GM18868 (cell line): ENCODE data around the gene CEBPA.

Source experiments
- ATAC-seq: cut with Tn5 transposase; IDR thresholded peaks from one replicate; pipeline ENCODE4 v1.9.1; 2021; ENCODE audit warnings: mild to moderate bottlenecking, moderate library complexity; ENCODE audit not compliant: unreplicated experiment

CEBPA gene

DNA sequence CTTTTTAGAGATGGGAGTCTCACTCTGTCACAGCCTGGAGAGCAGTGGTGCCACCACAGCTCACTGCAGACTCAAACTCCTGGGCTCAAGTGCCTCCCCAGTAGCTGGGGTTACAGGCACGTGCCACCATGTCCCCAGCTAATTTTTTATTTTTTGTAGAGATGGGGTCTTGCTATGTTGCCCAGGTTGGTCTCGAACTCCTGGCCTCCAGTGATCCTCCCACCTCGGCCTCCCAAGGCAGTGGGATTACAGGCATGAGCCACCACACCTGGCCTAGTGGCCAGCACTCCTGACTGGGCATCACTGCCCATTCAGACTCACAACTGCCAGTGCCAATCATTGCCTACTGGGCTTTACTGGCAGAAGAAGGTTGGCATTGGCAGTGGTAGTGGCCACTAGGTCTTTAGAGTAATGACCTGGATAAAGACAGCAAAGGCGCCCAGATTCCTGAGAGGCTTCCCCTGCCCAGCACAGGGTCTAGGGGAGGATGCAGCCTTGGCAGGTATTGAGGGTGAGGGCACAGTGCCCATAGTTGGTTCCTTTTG lies 49.8 kb downstream of the CEBPA start:
- no peak for ATAC-seq

DNA sequence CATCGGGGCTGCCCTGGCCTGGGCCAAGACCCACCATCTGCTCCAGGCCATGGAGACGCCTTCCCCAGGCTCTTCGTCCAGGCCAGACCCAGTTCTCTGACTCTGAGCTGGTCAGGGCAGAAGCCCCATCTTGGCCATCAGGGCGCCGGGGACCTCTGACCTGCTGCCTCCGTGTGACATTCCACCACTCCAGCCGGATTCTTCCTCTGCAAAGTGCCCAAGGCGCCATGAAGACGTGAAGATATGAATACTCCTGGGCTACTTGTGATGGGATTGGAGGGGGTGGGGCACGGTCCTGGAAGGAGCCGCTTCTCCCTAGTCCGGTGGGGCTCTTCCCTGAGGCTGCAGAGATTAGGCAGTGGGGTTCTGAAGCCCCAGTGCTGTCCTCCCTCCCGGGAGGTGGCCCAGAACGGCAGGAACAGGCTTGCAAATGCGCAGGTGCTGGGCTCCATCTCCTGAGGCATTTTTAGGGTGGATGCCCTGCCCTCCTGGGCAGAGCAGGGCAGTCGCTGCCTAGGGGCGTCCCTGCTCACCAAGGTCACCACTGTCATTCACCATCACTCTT lies 50.7 kb downstream of the CEBPA start:
- ATAC-seq: no peak

DNA sequence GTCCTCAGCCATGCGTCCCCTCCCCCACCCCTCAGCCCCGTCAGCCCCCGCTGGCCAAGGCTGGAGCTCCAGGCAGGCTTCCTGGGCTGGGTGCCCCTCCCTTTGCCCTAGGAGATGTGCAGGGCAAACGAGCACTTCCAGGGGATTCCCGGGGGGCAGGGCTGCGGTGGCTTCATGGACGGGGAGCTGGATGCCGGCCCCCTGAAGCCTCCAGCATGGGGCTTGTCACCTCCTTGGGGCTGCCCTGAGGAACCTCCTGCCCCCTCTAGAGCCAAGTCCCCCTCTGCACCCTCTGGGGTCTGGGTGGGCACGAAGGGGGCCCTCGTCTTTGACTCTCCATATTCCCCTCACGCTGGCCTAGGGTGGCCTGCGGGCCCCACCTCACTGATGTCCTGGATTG lies 51.3 kb downstream of the CEBPA start:
- ATAC-seq: no peak

DNA sequence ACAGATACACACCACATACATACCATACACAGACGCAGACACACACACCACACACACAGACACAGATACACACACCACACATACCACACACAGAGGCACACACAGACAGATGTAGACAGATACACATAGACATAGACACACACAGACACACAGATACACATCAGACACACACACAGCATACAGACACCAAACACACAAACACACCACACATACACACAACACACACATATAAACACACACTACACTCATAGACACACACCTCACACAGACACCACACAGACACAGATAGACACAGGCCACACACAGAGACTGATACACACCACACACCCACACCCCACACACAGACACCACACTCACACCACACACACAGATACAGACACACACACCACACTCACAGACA lies 51.8 kb downstream of the CEBPA start:
- no peak for ATAC-seq
